GM23248 (cell line): ENCODE results near the gene USP6NL. TPM values are rescaled to one million over a fixed set of nuclear protein-coding genes. Genes with fewer than 3 reads are reported as not detected.

Experiments used
- DNase-seq: peaks from one replicate; pipeline ENCODE4 v3.0.0-alpha.2; 2015
- H2AFZ ChIP-seq: fragments of 200-600 bp; sonication (generic); 2 replicates; pipeline ENCODE4 v1.6.1; 2016; ENCODE audit warnings: antibody characterized with exemption
- H3F3A ChIP-seq: fragments of 200-600 bp; sonication (generic); 2 replicates; pipeline ENCODE4 v1.6.1; 2016; ENCODE audit warnings: mild to moderate bottlenecking, antibody characterized with exemption, mixed run types; ENCODE audit not compliant: insufficient read depth
- H3K27ac ChIP-seq: fragments of 200-600 bp; sonication (generic); 2 replicates; pipeline ENCODE4 v1.5.1; 2016; ENCODE audit warnings: mild to moderate bottlenecking
- H3K27me3 ChIP-seq: fragments of 200-600 bp; sonication (generic); replicated peaks from 2 replicates; pipeline ENCODE4 v1.6.1; 2016; ENCODE audit warnings: mild to moderate bottlenecking; ENCODE audit not compliant: insufficient read depth
- H3K36me3 ChIP-seq: fragments of 200-600 bp; sonication (generic); 2 replicates; pipeline ENCODE4 v1.6.1; 2016; ENCODE audit warnings: low read depth, mild to moderate bottlenecking
- H3K4me1 ChIP-seq: fragments of 200-600 bp; sonication (generic); 2 replicates; pipeline ENCODE4 v1.6.1; 2016; ENCODE audit warnings: mild to moderate bottlenecking; ENCODE audit not compliant: insufficient read depth
- H3K4me2 ChIP-seq: fragments of 200-600 bp; sonication (generic); one replicate; pipeline ENCODE4 v1.6.1; 2016; ENCODE audit warnings: mild to moderate bottlenecking; ENCODE audit not compliant: unreplicated experiment
- H3K4me3 ChIP-seq: fragments of 200-600 bp; sonication (generic); 2 replicates; pipeline ENCODE4 v1.5.1; 2016; ENCODE audit warnings: mild to moderate bottlenecking
- H3K79me2 ChIP-seq: fragments of 200-600 bp; sonication (generic); 2 replicates; pipeline ENCODE4 v1.6.1; 2016; ENCODE audit warnings: mild to moderate bottlenecking; ENCODE audit not compliant: insufficient read depth
- H3K9ac ChIP-seq: fragments of 200-600 bp; sonication (generic); 2 replicates; pipeline ENCODE4 v1.6.1; 2016; ENCODE audit warnings: mild to moderate bottlenecking
- H3K9me2 ChIP-seq: fragments of 200-600 bp; sonication (generic); 2 replicates; pipeline ENCODE4 v1.6.1; 2016; ENCODE audit warnings: mixed run types, mild to moderate bottlenecking, moderate library complexity; ENCODE audit not compliant: insufficient read depth
- H3K9me3 ChIP-seq: fragments of 200-600 bp; sonication (generic); one replicate; pipeline ENCODE4 v1.6.1; 2017; ENCODE audit warnings: low read depth
- H4K20me1 ChIP-seq: fragments of 200-600 bp; sonication (generic); 2 replicates; pipeline ENCODE4 v1.6.0; 2016; ENCODE audit not compliant: insufficient read depth
- EZH2 ChIP-seq: fragments of 200-600 bp; sonication (generic); IDR thresholded peaks from 2 replicates; pipeline ENCODE4 v1.6.1; 2018; ENCODE audit warnings: antibody characterized with exemption, mild to moderate bottlenecking; ENCODE audit not compliant: insufficient read depth, poor library complexity, severe bottlenecking
- EZH2phosphoT487 ChIP-seq: fragments of 200-600 bp; sonication (generic); IDR thresholded peaks from 2 replicates; pipeline ENCODE4 v1.6.1; 2018; ENCODE audit warnings: antibody characterized with exemption, moderate library complexity, mild to moderate bottlenecking, low read depth; ENCODE audit not compliant: insufficient read depth
- WGBS, 2 experiments: methylation state at CpG; one replicate each; pipeline ENCODE4 v1.1.6; 2015 to 2017; ENCODE audit warnings: low lambda C conversion rate in 2 of 2, low coverage in 1 of 2; ENCODE audit errors: missing lambda C conversion rate in 2 of 2; 5-methylcytosine and 5-hydroxymethylcytosine counted together
- in situ Hi-C: fragments of 300-500 bp; cut with MboI; formaldehyde crosslinking; loops from 2 replicates; pipeline ENCODE4 v1.15.0; 2020
- polyA plus RNA-seq: library from polyadenylated mRNA; unstranded; fragments of >200 nt; fragmentation: Nextera tagmentation; extraction: Ambion mirVana; gene quantifications from 2 replicates; pipeline ENCODE4 v1.2.1, GENCODE V29; 2016
- total RNA-seq: library from RNA; depleted of rRNA; stranded (reverse); fragments of >200 nt; shearing (Covaris generic); gene quantifications from 2 replicates; pipeline ENCODE4 v1.2.3, GENCODE V29; 2014

USP6NL gene
- total and polyA plus RNA-seq, 2 experiments from 2014 or later = 4.4 to 9.2 TPM

GRCh38 chr10:11444531-11445228 lies 166.8 kb downstream of the USP6NL start:
- Histone ChIP-seq H3K4me2 (no peak overlapping the region), H3K79me2 (no peaks in the 10 kb centered on the region), H3K9me3 (no peaks in the 10 kb centered on the region), H3K9ac (no peak overlapping the region), H4K20me1 (no peaks in the 10 kb centered on the region), H3K4me3 (no peak overlapping the region), H3K9me2 (no peaks in the 10 kb centered on the region), H3F3A (no peaks in the 10 kb centered on the region), H3K36me3 (no peaks in the 10 kb centered on the region), H2AFZ (no peak overlapping the region), H3K27ac (no peak overlapping the region), H3K27me3 (0 out of 2 replicates have a peak, but pooled peaks cover 13% of the 10 kb centered on the region), H3K4me1 (no peaks in the 10 kb centered on the region)
- no peak for DNase-seq
- in situ Hi-C loops = no loop called here
- no peak for TF ChIP-seq EZH2phosphoT487
- no peak for TF ChIP-seq EZH2
- WGBS, 2 experiments = 45 to 46% methylated on average over 15 to 27 of the region's 27 CpGs

GRCh38 chr10:11444155-11444530 lies 167.3 kb downstream of the USP6NL start:
- no peaks in the 10 kb centered on the region for H3K79me2 ChIP-seq
- no peak overlapping the region for H3K27ac ChIP-seq
- H3K4me1 ChIP-seq = no peaks in the 10 kb centered on the region
- no peaks in the 10 kb centered on the region for H3K9me2 ChIP-seq
- no peak overlapping the region for H3K4me3 ChIP-seq
- H3K9me3 ChIP-seq = no peaks in the 10 kb centered on the region
- 70 to 78% methylated on average over 8 to 11 of the region's 11 CpGs for WGBS, 2 experiments
- in situ Hi-C loops = no loop called here
- TF ChIP-seq EZH2 (no peak), EZH2phosphoT487 (no peak)
- no peak overlapping the region for H3K9ac ChIP-seq
- H3K27me3 ChIP-seq = 0 out of 2 replicates have a peak, but pooled peaks cover 13% of the 10 kb centered on the region
- no peaks in the 10 kb centered on the region for H3K36me3 ChIP-seq
- no peaks in the 10 kb centered on the region for H4K20me1 ChIP-seq
- H3K4me2 ChIP-seq = no peak overlapping the region
- H3F3A ChIP-seq = no peaks in the 10 kb centered on the region
- no peak overlapping the region for H2AFZ ChIP-seq
- no peak for DNase-seq

GRCh38 chr10:11443468-11444154 lies 167.8 kb downstream of the USP6NL start:
- Histone ChIP-seq H3K9me3 (no peaks in the 10 kb centered on the region), H3K4me2 (no peak overlapping the region), H3F3A (no peaks in the 10 kb centered on the region), H3K27me3 (0 out of 2 replicates have a peak, but pooled peaks cover 13% of the 10 kb centered on the region), H3K9ac (no peak overlapping the region), H3K36me3 (no peaks in the 10 kb centered on the region), H4K20me1 (no peaks in the 10 kb centered on the region), H2AFZ (no peak overlapping the region), H3K4me1 (no peaks in the 10 kb centered on the region), H3K4me3 (no peak overlapping the region), H3K9me2 (no peaks in the 10 kb centered on the region), H3K79me2 (no peaks in the 10 kb centered on the region), H3K27ac (no peak overlapping the region)
- DNase-seq = no peak
- WGBS, 2 experiments = 79 to 84% methylated on average over 23 of the region's 23 CpGs
- TF ChIP-seq EZH2phosphoT487 (no peak), EZH2 (no peak)
- in situ Hi-C loops = no loop called here

GRCh38 chr10:11442001-11442773 lies 169.3 kb downstream of the USP6NL start:
- Histone ChIP-seq H3K4me2 (no peak overlapping the region), H3K9me2 (no peaks in the 10 kb centered on the region), H3K27me3 (no peaks in the 10 kb centered on the region), H4K20me1 (no peaks in the 10 kb centered on the region), H3F3A (no peaks in the 10 kb centered on the region), H3K36me3 (no peaks in the 10 kb centered on the region), H3K9me3 (no peaks in the 10 kb centered on the region), H3K4me3 (no peak overlapping the region), H3K27ac (no peak overlapping the region), H2AFZ (no peak overlapping the region), H3K9ac (no peak overlapping the region), H3K4me1 (no peaks in the 10 kb centered on the region), H3K79me2 (no peaks in the 10 kb centered on the region)
- 83 to 84% methylated on average over 16 of the region's 16 CpGs for WGBS, 2 experiments
- in situ Hi-C loops = no loop called here
- TF ChIP-seq EZH2phosphoT487 (no peak), EZH2 (no peak)
- DNase-seq = no peak
